ENCODE results near the gene RER1. TPM values are rescaled to one million over a fixed set of nuclear protein-coding genes. Genes with fewer than 3 reads are reported as not detected.

The RER1 gene
- total RNA-seq, 1 experiment from 2014 or later, result 79.8 TPM

- ATAC-seq (no peak), DNase-seq (ENCODE audit: low spot score) (no peak)
- no peak overlapping the region for H3K4me3 Mint-ChIP-seq
- H3K36me3 Mint-ChIP-seq, result peaks cover 14% of the 10 kb centered on the region
- ChIA-PET CTCF (no interaction called here), POLR2A (no interaction called here)
- no peaks in the 10 kb centered on the region; the same call in 1 of the 2 replicates for H3K27me3 Mint-ChIP-seq (ENCODE audit: low read depth)
- H3K27ac Mint-ChIP-seq, result no peak overlapping the region
- TF ChIP-seq ZNF281 (CRISPR knock-in tag; IDR thresholded peaks at IDR 0.05) (no peak), TEAD1 (CRISPR knock-in tag; IDR thresholded peaks at IDR 0.05) (no peak), PREB (CRISPR knock-in tag; IDR thresholded peaks at IDR 0.05; ENCODE audit: borderline replicate concordance) (no peak), ZNF219 (CRISPR knock-in tag; IDR thresholded peaks at IDR 0.05; ENCODE audit: borderline replicate concordance) (no peak), NR2C2 (CRISPR knock-in tag; IDR thresholded peaks at IDR 0.05) (no peak), ARID4B (CRISPR knock-in tag; IDR thresholded peaks at IDR 0.05; ENCODE audit: borderline replicate concordance) (no peak), PRDM15 (CRISPR knock-in tag; IDR thresholded peaks at IDR 0.05) (no peak), STAT6 (CRISPR knock-in tag; conservative IDR thresholded peaks at IDR 0.05; ENCODE audit: low read depth) (no peak), NR1H2 (CRISPR knock-in tag; IDR thresholded peaks at IDR 0.05) (no peak), KAT7 (CRISPR knock-in tag; IDR thresholded peaks at IDR 0.05; ENCODE audit: borderline replicate concordance) (no peak), GABPB1 (CRISPR knock-in tag; IDR thresholded peaks at IDR 0.05) (no peak)
- H3K4me1 Mint-ChIP-seq, result no peaks in the 10 kb centered on the region
- H3K9me3 Mint-ChIP-seq, result peaks cover 28% of the 10 kb centered on the region
Measured at GRCh38 chr1:2363847-2364513, 27.7 kb upstream of the RER1 start.

Data from WTC11 (cell line).